HG02970 (cell line): ENCODE measurements around the gene LRRC37B.
"Not testable (repeated sequence)": the region's sequence is repeated elsewhere in the genome, so short reads cannot be mapped to it uniquely, and the experiment has no call there.

Source experiments
- ATAC-seq: cut with Tn5 transposase; IDR thresholded peaks from one replicate; pipeline ENCODE4 v1.9.1; 2021; ENCODE audit warnings: mild to moderate bottlenecking, moderate library complexity, moderate number of reproducible peaks; ENCODE audit not compliant: unreplicated experiment, low FRiP score

LRRC37B gene

DNA sequence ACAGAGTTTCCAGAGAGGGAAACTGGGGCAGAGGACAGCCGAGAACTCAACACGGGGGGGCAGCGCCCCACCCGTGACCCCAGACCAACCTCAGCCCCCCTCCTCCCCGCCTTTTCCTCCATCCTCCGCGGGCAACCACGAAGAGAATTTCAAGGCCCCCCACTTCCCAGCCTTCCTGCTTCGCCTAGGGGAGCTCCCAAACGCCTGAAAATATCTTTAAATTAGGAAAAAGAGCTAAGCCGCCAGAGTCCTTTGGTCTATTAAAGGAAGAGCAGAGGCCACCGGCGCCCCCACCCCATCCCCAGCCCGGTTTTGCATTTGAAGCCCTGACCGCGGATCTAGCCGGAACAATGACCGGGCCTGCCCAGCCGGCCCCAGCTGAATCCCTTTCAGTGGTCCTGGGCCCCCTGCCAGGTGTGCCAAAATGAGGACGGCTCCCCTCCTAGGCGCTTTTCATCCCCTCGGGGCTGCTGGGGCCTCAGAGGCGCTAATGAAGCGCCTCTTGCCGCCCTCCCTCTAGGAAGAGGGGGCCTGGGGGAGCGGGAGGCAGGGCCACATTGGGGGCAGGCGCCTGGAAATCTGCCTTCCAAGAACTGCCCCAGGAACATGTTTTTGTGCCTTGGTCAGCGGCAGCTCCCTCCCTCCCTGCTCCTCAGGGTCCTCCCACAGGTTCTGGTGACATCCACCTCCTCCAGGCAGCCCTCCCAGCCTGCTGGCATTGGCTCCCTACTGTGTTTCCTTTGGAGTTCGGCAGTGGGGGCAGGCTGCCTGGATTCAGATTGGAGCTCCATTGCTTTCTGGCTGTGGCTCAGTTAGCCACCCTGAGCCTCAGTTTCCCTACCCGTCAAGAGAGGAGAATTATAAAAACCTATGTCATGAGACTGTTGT is 78.0 kb downstream of the LRRC37B start:
- not testable (repeated sequence) for ATAC-seq

DNA sequence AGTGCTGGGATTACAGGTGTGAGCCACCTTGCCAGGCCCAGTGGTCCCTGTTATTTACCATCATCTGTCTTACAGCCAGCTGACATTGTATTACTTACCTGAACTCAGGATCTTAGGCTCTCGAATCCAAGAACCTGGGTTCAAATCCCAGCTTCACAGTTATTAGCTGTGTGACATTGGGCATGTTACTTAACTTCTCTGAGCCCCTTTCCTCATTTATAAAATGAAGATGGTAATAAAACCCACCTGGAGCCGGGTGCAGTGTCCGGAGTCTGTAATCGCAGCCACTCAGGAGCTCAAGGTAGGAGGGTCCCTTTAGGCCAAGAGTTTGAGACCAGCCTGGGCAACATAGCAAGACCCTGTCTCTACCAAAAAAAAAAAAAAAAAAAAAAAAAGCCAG is 79.7 kb downstream of the LRRC37B start:
- ATAC-seq: not testable (repeated sequence)

DNA sequence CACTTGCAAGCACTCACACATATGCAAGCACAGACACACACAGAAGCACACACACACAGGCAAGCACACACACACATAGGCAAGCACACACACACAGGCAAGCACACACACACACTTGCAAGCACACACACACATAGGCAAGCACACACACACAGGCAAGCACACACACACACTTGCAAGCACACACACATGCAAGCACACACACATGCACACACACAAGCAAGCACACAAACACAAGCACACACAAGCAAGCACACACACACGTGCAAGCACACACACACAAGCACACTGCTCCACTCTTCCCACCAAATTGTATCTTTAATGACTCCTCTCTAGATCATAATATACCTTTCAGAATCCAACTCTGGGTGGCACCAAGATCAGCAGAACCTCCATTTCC is 84.9 kb downstream of the LRRC37B start:
- ATAC-seq: not testable (repeated sequence)

DNA sequence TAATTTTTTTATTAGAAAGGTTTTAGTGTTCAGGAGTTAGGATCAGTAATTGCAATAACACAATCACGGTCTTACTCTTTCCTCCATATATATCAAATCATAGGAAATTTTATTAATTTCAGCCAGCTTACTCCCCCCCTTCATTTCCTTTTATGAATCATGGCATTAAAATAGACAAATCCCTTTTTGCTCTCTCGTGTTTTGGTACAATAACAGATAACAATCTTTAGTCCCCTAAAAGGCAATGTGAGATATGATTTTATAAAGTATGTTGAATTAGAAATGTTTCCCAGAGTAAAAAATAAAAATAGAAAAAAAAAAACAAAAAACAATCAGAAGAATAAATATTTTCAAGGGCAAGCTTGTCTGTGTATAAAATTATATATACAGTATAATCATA is 92.5 kb downstream of the LRRC37B start:
- no peak for ATAC-seq

DNA sequence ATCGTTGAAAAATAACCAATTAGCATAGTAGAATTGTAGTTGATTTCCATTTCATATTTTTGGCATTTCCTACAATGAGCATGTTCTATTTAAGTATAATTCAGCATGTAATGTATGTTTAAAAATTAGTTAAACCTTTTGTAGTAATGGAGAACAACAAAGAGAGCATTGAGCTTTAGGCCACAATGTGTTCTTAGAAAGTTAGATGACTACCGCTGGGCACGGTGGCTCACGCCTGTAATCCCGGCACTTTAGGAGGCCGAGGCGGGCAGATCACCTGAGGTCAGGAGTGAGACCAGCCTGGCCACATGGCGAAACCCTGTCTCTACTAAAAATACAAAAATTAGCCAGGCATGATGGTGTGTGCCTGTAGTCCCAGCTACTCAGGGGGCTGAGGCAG is 93.1 kb downstream of the LRRC37B start:
- not testable (repeated sequence) for ATAC-seq

DNA sequence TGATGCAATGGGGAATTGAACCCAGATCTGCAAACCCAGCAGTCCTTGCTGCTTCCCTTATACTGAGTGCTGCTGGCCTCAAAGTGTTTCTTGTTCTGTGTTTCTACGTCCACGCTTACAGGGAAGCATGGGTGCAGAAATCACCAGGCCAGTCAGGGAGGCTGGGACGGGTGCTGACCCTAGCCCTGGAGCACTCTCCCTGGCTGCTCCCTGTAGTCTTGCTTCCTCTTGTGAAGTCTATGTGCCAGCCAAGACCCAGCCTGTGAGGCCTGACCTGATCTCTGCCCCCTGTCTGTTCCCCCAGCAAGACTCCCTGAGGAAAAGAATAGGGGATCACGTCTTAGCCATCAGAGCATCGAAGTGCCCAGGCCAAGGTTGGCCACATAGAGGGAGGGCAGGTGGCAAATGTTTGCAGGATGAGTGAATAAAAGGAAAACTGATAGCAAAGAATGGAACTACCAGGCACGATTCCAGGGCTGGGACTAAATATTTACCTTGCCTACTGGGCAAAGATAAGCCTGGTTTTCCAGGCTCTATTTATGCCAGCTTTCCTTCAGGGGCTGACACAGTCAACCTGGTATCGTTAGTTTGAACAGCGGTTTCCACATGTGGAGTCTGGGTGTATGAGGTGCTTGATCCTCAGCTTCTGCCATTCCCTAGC is 93.9 kb downstream of the LRRC37B start:
- no peak for ATAC-seq

DNA sequence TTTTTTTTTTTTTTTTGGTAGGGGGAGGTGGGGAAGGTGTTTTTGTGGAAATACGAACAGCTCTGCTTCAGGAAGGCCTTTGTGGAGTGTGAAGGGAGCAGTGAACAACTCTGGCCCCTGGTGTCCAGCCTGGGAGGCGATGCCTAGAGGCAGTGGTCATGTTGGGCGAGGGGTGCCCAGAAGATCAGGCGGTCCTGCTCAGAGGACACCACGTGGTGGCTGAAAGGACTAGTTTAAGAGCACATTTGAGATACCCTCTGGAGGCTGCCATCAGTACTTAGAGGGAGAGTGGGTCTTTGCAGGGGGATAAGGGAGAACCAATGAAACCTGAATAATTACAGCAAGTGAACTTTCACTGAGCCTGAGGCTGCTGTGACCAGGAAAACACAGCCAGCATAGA is 95.0 kb downstream of the LRRC37B start:
- ATAC-seq: no peak

DNA sequence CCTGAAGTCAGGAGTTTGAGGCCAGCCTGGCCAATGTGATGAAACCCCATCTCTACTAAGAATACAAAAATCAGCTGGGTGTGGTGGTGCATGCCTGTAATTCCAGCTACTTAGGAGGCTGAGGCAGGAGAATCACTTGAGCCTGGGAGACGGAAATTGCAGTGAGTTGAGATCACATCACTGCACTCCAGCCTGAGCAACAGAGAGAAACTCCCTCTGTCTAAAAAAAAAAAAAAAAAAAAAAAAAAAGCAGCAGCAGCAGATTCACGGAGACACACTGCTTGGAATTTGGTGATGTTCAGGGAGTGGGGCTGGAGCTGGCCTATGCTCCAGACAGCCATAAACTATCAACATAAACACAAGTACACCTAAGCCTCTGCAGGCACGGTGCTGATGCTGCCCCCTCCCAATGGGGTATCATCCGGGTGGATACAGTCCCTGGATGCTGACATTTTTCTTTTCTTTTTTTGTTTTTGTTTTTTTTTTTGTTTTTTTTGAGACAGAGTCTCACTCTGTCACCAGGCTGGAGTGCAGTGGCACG is 95.5 kb downstream of the LRRC37B start:
- ATAC-seq: no peak
